ENCODE measurements around the gene PTTG1. TPM values are rescaled to one million over a fixed set of nuclear protein-coding genes. Genes with fewer than 3 reads are reported as not detected.

Gene PTTG1
- total RNA-seq, 1 experiment from 2014 or later = 245 TPM

DNA sequence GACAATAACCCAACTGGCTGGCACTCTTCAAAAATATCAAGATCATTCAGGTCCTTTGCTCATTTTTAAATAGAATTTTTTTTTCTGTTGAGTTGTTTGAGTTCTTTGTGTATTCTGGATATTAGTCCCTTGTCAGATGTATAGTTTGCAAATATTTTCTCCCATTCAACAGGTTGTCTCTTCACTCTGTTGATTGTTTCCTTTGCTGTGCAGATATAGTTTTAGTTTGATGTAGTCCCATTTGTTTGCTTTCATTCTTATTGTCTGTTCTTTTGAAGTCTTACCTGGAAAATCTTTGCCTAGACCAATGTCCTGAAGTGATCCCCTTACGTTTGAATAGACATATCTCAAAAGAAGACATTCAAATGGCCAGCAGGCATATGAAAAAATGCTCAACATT, 22.8 kb downstream of the PTTG1 start:
- ATAC-seq (no peak), DNase-seq (no peak)
- no peaks in the 10 kb centered on the region for H3K9me2 ChIP-seq (replicated peaks; ENCODE audit: low read length)
- no peak for TF ChIP-seq EZH2 (IDR thresholded peaks at IDR 0.05; ENCODE audit: low read length, unreplicated experiment)
- no peak overlapping the region for H2AFZ ChIP-seq (ENCODE audit: low read length)
- H3K36me3 ChIP-seq (ENCODE audit: low read depth, low read length) = no peaks in the 10 kb centered on the region
- no peak overlapping the region for H3K9ac ChIP-seq (ENCODE audit: low read length)
- H3F3A ChIP-seq (ENCODE audit: low read length, unreplicated experiment) = no peaks in the 10 kb centered on the region
- ChIA-PET POLR2A (ENCODE audit: unreplicated experiment) (no interaction called here), CTCF (no interaction called here)
- no peak overlapping the region for H3K4me3 ChIP-seq (ENCODE audit: low read length)
- intact Hi-C loops (cut with micrococcal nuclease) = no loop called here
- H3K79me2 ChIP-seq (ENCODE audit: low read length) = no peaks in the 10 kb centered on the region
- BruUV-seq (replicated peaks) = no TSS peak
- no peaks in the 10 kb centered on the region for H3K27me3 ChIP-seq (ENCODE audit: low read length)
- no peaks in the 10 kb centered on the region for H4K20me1 ChIP-seq (ENCODE audit: low read length)
- H3K4me1 ChIP-seq (ENCODE audit: insufficient read depth, low read length) = no peaks in the 10 kb centered on the region
- no peaks in the 10 kb centered on the region for H3K9me3 ChIP-seq (ENCODE audit: low read length)
- H3K4me2 ChIP-seq (ENCODE audit: low read length) = no peak overlapping the region
- H3K27ac ChIP-seq (ENCODE audit: low read length) = no peak overlapping the region

DNA sequence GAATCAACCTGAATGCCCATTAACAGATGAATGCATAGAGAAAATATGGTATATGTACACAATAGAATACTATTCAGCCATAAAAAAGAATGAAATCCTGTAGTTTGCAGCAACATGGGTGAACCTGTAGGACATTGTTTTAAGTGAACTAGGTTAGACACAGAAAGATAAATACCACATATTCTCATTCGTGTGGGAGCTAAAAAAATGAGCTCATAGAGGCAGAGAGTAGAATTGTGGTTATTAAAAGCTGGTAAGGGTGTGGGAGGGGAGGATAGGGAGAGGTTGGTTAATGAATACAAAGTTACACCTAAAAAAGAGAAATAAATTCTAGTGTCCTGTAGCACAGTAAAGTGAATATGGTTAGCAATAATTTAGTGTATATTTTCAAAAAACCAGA, 23.5 kb downstream of the PTTG1 start:
- Histone ChIP-seq H3K9me2 (replicated peaks; ENCODE audit: low read length) (no peaks in the 10 kb centered on the region), H3K4me2 (ENCODE audit: low read length) (no peak overlapping the region), H3K4me3 (ENCODE audit: low read length) (no peak overlapping the region), H4K20me1 (ENCODE audit: low read length) (no peaks in the 10 kb centered on the region), H3K36me3 (ENCODE audit: low read depth, low read length) (no peaks in the 10 kb centered on the region), H3K27ac (ENCODE audit: low read length) (no peak overlapping the region), H2AFZ (ENCODE audit: low read length) (no peak overlapping the region), H3F3A (ENCODE audit: low read length, unreplicated experiment) (no peaks in the 10 kb centered on the region), H3K79me2 (ENCODE audit: low read length) (no peaks in the 10 kb centered on the region), H3K4me1 (ENCODE audit: insufficient read depth, low read length) (no peaks in the 10 kb centered on the region), H3K9me3 (ENCODE audit: low read length) (no peaks in the 10 kb centered on the region), H3K9ac (ENCODE audit: low read length) (no peak overlapping the region), H3K27me3 (ENCODE audit: low read length) (no peaks in the 10 kb centered on the region)
- TF ChIP-seq EZH2 (IDR thresholded peaks at IDR 0.05; ENCODE audit: low read length, unreplicated experiment) = no peak
- TF ChIP-seq EZH2phosphoT487 (IDR thresholded peaks at IDR 0.05; ENCODE audit: borderline replicate concordance, low read length) = no peak
- TF ChIP-seq, protein P1, sequence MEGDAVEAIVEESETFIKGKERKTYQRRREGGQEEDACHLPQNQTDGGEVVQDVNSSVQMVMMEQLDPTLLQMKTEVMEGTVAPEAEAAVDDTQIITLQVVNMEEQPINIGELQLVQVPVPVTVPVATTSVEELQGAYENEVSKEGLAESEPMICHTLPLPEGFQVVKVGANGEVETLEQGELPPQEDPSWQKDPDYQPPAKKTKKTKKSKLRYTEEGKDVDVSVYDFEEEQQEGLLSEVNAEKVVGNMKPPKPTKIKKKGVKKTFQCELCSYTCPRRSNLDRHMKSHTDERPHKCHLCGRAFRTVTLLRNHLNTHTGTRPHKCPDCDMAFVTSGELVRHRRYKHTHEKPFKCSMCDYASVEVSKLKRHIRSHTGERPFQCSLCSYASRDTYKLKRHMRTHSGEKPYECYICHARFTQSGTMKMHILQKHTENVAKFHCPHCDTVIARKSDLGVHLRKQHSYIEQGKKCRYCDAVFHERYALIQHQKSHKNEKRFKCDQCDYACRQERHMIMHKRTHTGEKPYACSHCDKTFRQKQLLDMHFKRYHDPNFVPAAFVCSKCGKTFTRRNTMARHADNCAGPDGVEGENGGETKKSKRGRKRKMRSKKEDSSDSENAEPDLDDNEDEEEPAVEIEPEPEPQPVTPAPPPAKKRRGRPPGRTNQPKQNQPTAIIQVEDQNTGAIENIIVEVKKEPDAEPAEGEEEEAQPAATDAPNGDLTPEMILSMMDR (conservative IDR thresholded peaks at IDR 0.05; ENCODE audit: low read depth, low read length) = no peak
- intact Hi-C loops (cut with micrococcal nuclease) = no loop called here
- ChIA-PET POLR2A (ENCODE audit: unreplicated experiment) (no interaction called here), CTCF (no interaction called here)
- DNase-seq = no peak
- ATAC-seq = no peak
- no TSS peak for BruUV-seq (replicated peaks)

DNA sequence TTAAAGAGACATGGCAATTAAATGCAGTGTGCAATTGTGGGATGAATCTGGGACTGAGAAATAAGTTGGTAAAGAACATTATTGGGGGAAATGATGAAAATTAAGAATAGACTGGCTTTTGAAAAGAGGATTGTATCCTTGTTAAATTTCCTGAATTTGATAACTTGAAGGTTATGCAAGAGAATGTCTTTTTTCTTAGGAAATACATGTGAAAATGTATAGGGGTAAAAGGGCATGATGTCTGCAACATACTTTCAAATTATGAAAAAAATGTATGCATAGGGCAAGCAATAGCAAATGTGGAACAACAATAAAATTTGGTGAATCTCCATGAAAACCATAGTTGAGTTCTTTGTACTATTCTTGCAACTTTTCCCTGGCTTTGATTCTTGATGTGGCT, 24.1 kb downstream of the PTTG1 start:
- Histone ChIP-seq H4K20me1 (ENCODE audit: low read length) (no peaks in the 10 kb centered on the region), H3K27ac (ENCODE audit: low read length) (no peak overlapping the region), H3F3A (ENCODE audit: low read length, unreplicated experiment) (no peaks in the 10 kb centered on the region), H3K36me3 (ENCODE audit: low read depth, low read length) (no peaks in the 10 kb centered on the region), H2AFZ (ENCODE audit: low read length) (no peak overlapping the region), H3K27me3 (ENCODE audit: low read length) (no peaks in the 10 kb centered on the region), H3K9me2 (replicated peaks; ENCODE audit: low read length) (no peaks in the 10 kb centered on the region), H3K4me2 (ENCODE audit: low read length) (no peak overlapping the region), H3K9ac (ENCODE audit: low read length) (no peak overlapping the region), H3K4me3 (ENCODE audit: low read length) (no peak overlapping the region), H3K79me2 (ENCODE audit: low read length) (no peaks in the 10 kb centered on the region), H3K4me1 (ENCODE audit: insufficient read depth, low read length) (no peaks in the 10 kb centered on the region), H3K9me3 (ENCODE audit: low read length) (no peaks in the 10 kb centered on the region)
- TF ChIP-seq EZH2 (IDR thresholded peaks at IDR 0.05; ENCODE audit: low read length, unreplicated experiment) = no peak
- no peak for TF ChIP-seq EZH2phosphoT487 (IDR thresholded peaks at IDR 0.05; ENCODE audit: borderline replicate concordance, low read length)
- TF ChIP-seq, protein P1 (conservative IDR thresholded peaks at IDR 0.05; ENCODE audit: low read depth, low read length) = no peak
- POLR2A ChIA-PET (ENCODE audit: unreplicated experiment) = no interaction called here
- CTCF ChIA-PET = no interaction called here
- DNase-seq = no peak
- intact Hi-C loops (cut with micrococcal nuclease) = no loop called here
- no TSS peak for BruUV-seq (replicated peaks)
- ATAC-seq = no peak

All from PC-3 (cell line).